Placental pericyte (primary cell): ENCODE data around the gene CCL17. TPM values are rescaled to one million over a fixed set of nuclear protein-coding genes. Genes with fewer than 3 reads are reported as not detected.

Source experiments
- total RNA-seq: library from RNA; depleted of rRNA; stranded (reverse); fragments of >200 nt; gene quantifications from 2 replicates; pipeline ENCODE4 v1.2.3, GENCODE V29; 2012

The CCL17 gene
- total RNA-seq = not detected in 2 replicates

GRCh38 chr16:57403965-57404817 lies at the start of gene CCL17:
TSS of gene CCL17 (plus strand) at chr16:57404767. CDS start at chr16:57413933, 9,166 bp downstream.

GRCh38 chr16:57358527-57359095 lies 46.0 kb upstream of the CCL17 start, which contains the start of gene CCL22:
TSS of gene CCL22 (plus strand) at chr16:57358783. CDS start at chr16:57358817, 34 bp downstream.

GRCh38 chr16:57372372-57373116 lies 32.0 kb upstream of the CCL17 start, which contains the start of gene CX3CL1:
TSS of gene CX3CL1 (plus strand) at chr16:57372490. CDS start at chr16:57372569, 79 bp downstream.

GRCh38 chr16:57447186-57447962 lies 42.8 kb downstream of the CCL17 start, which contains the start of the genes CIAPIN1 and COQ9:
TSS of gene CIAPIN1 (minus strand) at chr16:57447385. CDS start at chr16:57440928, 6,457 bp downstream.
TSS of gene COQ9 (plus strand) at chr16:57447479. CDS start at chr16:57447506, 27 bp downstream.

GRCh38 chr16:57462209-57462977 lies 57.8 kb downstream of the CCL17 start, which contains the start of gene POLR2C:
TSS of gene POLR2C (plus strand) at chr16:57462679. CDS start at chr16:57462725, 46 bp downstream.

Other genes starting within 250 kb of the CCL17 start
- gene PSME3IP1, start 218.7 kb upstream of the CCL17 start, total RNA-seq = 66.7 and 84.5 TPM in 2 replicates
- 40.9 and 67.1 TPM in 2 replicates for gene RSPRY1, start 218.4 kb upstream of the CCL17 start, total RNA-seq
- gene ARL2BP, start 159.5 kb upstream of the CCL17 start, total RNA-seq = 90.4 and 142 TPM in 2 replicates
- gene PLLP, start 120.1 kb upstream of the CCL17 start, total RNA-seq = 0.14 and 0.44 TPM in 2 replicates
- gene CCL22, start 46.0 kb upstream of the CCL17 start, total RNA-seq = not detected in 2 replicates
- gene CX3CL1, start 32.3 kb upstream of the CCL17 start, total RNA-seq = 0.44 and 0.57 TPM in 2 replicates
- gene CIAPIN1, start 42.6 kb downstream of the CCL17 start, total RNA-seq = 50.3 and 77.5 TPM in 2 replicates
- 35.5 and 50.1 TPM in 2 replicates for gene COQ9, start 42.7 kb downstream of the CCL17 start, total RNA-seq
- 103 and 153 TPM in 2 replicates for gene POLR2C, start 57.9 kb downstream of the CCL17 start, total RNA-seq
- gene DOK4, start 81.7 kb downstream of the CCL17 start, total RNA-seq = 37.9 and 46.0 TPM in 2 replicates
- gene CCDC102A, start 131.8 kb downstream of the CCL17 start, total RNA-seq = 11.5 and 16.2 TPM in 2 replicates
- not detected in 2 replicates for gene ADGRG5, start 137.9 kb downstream of the CCL17 start, total RNA-seq
- 0.88 and 1.4 TPM in 2 replicates for gene ADGRG1, start 223.9 kb downstream of the CCL17 start, total RNA-seq